ENCODE data around the gene HSPA4L.

Gene HSPA4L

DNA sequence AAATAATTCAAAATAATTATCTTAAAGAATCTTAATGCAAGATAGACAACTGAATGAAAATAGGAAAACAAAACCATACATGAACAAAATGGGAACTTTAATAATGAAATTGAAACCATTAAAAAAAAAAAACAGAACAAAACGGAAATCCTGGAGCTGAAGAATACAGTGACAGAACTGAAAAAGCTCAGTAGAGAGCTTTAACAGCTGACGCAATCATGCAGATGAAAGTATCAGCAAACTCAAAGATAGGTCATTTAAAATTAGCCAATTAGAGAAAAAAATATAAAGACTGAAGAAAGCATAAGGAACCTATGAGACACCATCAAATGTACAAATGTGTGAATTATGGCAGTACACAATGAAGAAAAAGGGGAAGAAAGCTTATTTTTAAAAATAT is 33.2 kb upstream of the HSPA4L start:
- no peak for DNase-seq (ENCODE audit: low spot score)
- POLR2A ChIA-PET (ENCODE audit: low non-redundant PET), result no interaction called here
- no peak for TF ChIP-seq CTCF (conservative IDR thresholded peaks at IDR 0.05; ENCODE audit: low read depth)
- no peak overlapping the region for H3K27ac ChIP-seq
- CTCF ChIA-PET, result no interaction called here

- no peak for TF ChIP-seq CTCF (conservative IDR thresholded peaks at IDR 0.05; ENCODE audit: low read depth)
- ChIA-PET POLR2A (ENCODE audit: low non-redundant PET) (no interaction called here), CTCF (no interaction called here)
- no peak for DNase-seq (ENCODE audit: low spot score)
- H3K27ac ChIP-seq, result no peak overlapping the region
Observed at GRCh38 chr4:127756906-127757305, 25.2 kb upstream of the HSPA4L start.

- POLR2A ChIA-PET (ENCODE audit: low non-redundant PET), result no interaction called here
- no peak for TF ChIP-seq CTCF (conservative IDR thresholded peaks at IDR 0.05; ENCODE audit: low read depth)
- H3K27ac ChIP-seq, result no peak overlapping the region
- DNase-seq (ENCODE audit: low spot score), result no peak
- CTCF ChIA-PET, result no interaction called here
Observed at GRCh38 chr4:127759228-127759820, 22.8 kb upstream of the HSPA4L start.

GRCh38 chr4:127759893-127760292 is 22.2 kb upstream of the HSPA4L start:
- no peak overlapping the region for H3K27ac ChIP-seq
- TF ChIP-seq CTCF (conservative IDR thresholded peaks at IDR 0.05; ENCODE audit: low read depth), result no peak
- ChIA-PET POLR2A (ENCODE audit: low non-redundant PET) (no interaction called here), CTCF (no interaction called here)
- no peak for DNase-seq (ENCODE audit: low spot score)

GRCh38 chr4:127771535-127772275 is 10.4 kb upstream of the HSPA4L start:
- POLR2A ChIA-PET (ENCODE audit: low non-redundant PET), result no interaction called here
- CTCF ChIA-PET, result no interaction called here
- no peak for TF ChIP-seq CTCF (conservative IDR thresholded peaks at IDR 0.05; ENCODE audit: low read depth)

DNA sequence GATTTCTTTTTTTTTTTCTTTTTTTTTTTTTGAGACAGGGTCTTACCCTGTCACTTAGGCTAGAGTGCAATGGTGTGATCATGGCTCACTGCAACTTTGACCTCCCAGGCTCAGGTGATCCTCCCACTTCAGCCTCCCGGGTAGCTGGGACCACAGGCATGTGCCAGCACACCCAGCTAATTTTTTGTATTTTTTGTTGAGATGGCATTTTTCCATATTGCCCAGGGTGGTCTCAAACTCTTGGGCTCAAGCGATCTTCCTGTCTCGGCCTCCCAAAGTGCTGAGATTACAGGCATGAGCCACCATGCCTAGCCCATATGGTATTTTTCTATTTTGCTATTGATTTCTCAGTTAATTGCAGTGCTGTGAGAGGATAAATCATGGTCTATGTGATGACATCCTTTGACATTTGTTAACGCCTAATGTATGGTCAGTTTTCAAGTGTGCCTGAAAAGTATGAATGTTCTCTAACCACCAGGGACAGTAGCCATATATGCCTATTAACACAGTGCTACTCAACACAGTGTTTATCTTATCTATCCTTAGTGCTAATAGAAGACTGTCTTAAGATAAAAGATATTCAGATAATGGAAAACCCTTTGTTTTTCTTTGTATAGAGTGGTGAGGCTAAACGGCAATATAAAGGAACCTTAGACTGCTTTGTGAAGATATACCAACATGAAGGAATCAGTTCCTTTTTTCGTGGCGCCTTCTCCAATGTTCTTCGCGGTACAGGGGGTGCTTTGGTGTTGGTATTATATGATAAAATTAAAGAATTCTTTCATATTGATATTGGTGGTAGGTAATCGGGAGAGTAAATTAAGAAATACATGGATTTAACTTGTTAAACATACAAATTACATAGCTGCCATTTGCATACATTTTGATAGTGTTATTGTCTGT is 9.1 kb upstream of the HSPA4L start:
- no peak for TF ChIP-seq CTCF (conservative IDR thresholded peaks at IDR 0.05; ENCODE audit: low read depth)
- CTCF ChIA-PET, result interaction anchor here (0.6 to 0.7 kb wide), 2 partner anchors 420 to 655 kb away, joined by 3 to 6 read pairs; no protein-coding TSS in a partner anchor
- no peak overlapping the region for H3K27ac ChIP-seq
- DNase-seq (ENCODE audit: low spot score), result no peak
- POLR2A ChIA-PET (ENCODE audit: low non-redundant PET), result no interaction called here

More at GRCh38 chr4:127771535-127772275, 10.4 kb upstream of the HSPA4L start:
- no peak overlapping the region for H3K27ac ChIP-seq
- no peak for DNase-seq (ENCODE audit: low spot score)

Data from RWPE1 (cell line).